Cardiac muscle cell (in vitro differentiated cells and primary cell): ENCODE results near the gene MDFIC. TPM values are rescaled to one million over a fixed set of nuclear protein-coding genes. Genes with fewer than 3 reads are reported as not detected.

Experiments used
- DNase-seq, 2 donors: peaks; one replicate each; pipeline versions ENCODE4 v3.0.0 to v3.0.0-alpha.2; 2010 to 2017; ENCODE audit warnings: low read depth in 1 of 2, low spot score in 1 of 2
- H3K27ac ChIP-seq: fragments of 200-600 bp; sonication (generic); 2 replicates; pipeline ENCODE4 v1.5.1; 2016
- H3K27me3 ChIP-seq: fragments of 200-600 bp; sonication (generic); 2 replicates; pipeline ENCODE4 v1.6.0; 2016; ENCODE audit warnings: control low read depth
- H3K36me3 ChIP-seq: fragments of 200-600 bp; sonication (generic); 2 replicates; pipeline ENCODE4 v1.5.1; 2016; ENCODE audit warnings: control low read depth
- H3K4me1 ChIP-seq: fragments of 200-600 bp; sonication (generic); 2 replicates; pipeline ENCODE4 v1.8.1; 2017; ENCODE audit warnings: low read depth, mild to moderate bottlenecking, mixed run types
- H3K4me3 ChIP-seq: fragments of 200-600 bp; sonication (generic); 2 replicates; pipeline ENCODE4 v1.5.1; 2016; ENCODE audit warnings: mild to moderate bottlenecking
- H3K9me3 ChIP-seq: fragments of 200-600 bp; sonication (generic); 2 replicates; pipeline ENCODE4 v1.5.1; 2017; ENCODE audit warnings: low read depth, mild to moderate bottlenecking, control low read depth
- polyA plus RNA-seq: library from polyadenylated mRNA; unstranded; fragments of >200 nt; fragmentation: Nextera tagmentation; extraction: Ambion mirVana; gene quantifications from 2 replicates; pipeline ENCODE4 v1.2.1, GENCODE V29; 2016
- total RNA-seq: library from RNA; depleted of rRNA; stranded (reverse); fragments of >200 nt; gene quantifications from 2 replicates; pipeline ENCODE4 v1.2.3, GENCODE V29; 2016
- TF ChIP-seq, protein P1 (sequence below): IDR thresholded peaks from 2 replicates; pipeline ENCODE4 v1.5.1; 2012; ENCODE audit warnings: low read depth, mild to moderate bottlenecking, low read length

The MDFIC gene
- total and polyA plus RNA-seq, 2 experiments from 2014 or later = 7.1 to 11.7 TPM

DNA sequence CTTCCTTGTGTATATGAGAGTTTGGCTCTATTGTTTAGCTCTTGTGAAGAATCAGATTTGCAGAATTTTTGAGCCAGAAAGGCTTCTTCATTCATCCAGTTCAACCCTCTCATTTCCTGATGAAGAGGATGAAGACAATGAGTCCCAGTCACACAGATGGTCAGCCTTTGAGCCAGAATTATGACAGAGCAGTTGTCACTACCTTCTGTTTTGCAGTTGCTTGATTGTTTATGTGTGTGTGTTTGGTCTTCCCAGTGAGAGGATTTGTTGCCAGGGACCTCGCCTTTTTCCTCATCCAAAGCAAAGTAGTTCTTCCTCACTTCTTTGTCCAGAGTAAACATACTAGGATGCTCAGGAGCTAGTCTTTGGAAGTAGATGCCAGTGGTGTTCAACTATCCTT lies 15.6 kb downstream of the MDFIC start:
- TF ChIP-seq, protein P1, sequence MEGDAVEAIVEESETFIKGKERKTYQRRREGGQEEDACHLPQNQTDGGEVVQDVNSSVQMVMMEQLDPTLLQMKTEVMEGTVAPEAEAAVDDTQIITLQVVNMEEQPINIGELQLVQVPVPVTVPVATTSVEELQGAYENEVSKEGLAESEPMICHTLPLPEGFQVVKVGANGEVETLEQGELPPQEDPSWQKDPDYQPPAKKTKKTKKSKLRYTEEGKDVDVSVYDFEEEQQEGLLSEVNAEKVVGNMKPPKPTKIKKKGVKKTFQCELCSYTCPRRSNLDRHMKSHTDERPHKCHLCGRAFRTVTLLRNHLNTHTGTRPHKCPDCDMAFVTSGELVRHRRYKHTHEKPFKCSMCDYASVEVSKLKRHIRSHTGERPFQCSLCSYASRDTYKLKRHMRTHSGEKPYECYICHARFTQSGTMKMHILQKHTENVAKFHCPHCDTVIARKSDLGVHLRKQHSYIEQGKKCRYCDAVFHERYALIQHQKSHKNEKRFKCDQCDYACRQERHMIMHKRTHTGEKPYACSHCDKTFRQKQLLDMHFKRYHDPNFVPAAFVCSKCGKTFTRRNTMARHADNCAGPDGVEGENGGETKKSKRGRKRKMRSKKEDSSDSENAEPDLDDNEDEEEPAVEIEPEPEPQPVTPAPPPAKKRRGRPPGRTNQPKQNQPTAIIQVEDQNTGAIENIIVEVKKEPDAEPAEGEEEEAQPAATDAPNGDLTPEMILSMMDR = no peak
- Histone ChIP-seq H3K4me3 (no peak overlapping the region), H3K4me1 (peaks cover 3% of the 10 kb centered on the region), H3K9me3 (no peaks in the 10 kb centered on the region), H3K27ac (no peak overlapping the region), H3K36me3 (no peaks in the 10 kb centered on the region), H3K27me3 (no peaks in the 10 kb centered on the region)
- no peak for DNase-seq

DNA sequence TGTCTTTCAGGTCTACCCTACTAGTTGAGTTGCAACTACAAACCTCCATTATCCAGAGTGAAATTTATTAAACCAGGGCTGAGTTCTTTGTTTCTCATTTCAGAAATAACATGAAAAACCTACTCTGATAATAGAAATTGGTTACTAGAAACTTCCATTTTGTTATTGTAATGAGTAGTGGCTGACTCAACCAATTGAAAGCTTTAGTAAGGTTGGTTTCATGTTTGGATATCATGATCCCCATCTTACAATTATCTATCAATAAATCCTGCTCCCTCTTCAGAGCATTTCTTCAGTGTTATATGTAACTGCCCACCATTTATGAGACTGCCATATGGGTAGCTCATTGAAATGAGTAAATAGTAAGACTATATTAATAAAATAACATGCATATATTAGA lies 16.9 kb downstream of the MDFIC start:
- TF ChIP-seq, protein P1 = no peak
- H3K4me3 ChIP-seq = no peak overlapping the region
- H3K27me3 ChIP-seq = no peaks in the 10 kb centered on the region
- H3K4me1 ChIP-seq = peaks cover 3% of the 10 kb centered on the region
- H3K9me3 ChIP-seq = no peaks in the 10 kb centered on the region
- H3K36me3 ChIP-seq = no peaks in the 10 kb centered on the region
- no peak for DNase-seq
- no peak overlapping the region for H3K27ac ChIP-seq

DNA sequence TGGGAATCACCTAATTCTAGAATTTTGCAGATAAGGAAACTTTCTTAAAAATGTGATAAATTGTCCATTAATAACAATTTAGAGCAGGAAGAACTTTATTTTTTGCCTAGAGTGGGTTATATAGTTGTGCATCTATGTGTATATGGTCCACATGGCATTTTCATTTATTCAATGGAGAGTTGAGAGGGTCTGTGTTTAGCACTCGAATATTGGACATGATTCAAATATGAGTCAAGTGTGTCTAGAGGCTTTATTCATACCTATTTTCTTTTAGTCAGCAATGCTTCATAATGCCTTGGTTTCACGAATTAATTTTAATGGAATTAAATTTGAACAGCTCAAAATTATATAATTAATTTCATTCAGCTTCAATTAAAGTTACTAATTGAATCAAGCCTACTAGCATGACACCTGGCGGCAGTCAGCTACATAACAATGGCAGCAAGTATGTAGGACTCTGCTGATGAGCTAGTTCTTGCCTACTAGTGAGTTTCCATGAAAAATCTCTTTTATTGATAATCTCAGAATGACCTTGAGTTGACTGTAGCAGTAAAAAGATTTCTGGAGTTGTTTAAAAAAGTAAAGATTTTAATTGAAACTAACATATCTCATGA lies 17.7 kb downstream of the MDFIC start:
- no peak for DNase-seq
- Histone ChIP-seq H3K27ac (no peak overlapping the region), H3K36me3 (no peaks in the 10 kb centered on the region), H3K27me3 (no peaks in the 10 kb centered on the region), H3K4me1 (peaks cover 3% of the 10 kb centered on the region), H3K4me3 (no peak overlapping the region), H3K9me3 (no peaks in the 10 kb centered on the region)
- TF ChIP-seq, protein P1 = no peak

DNA sequence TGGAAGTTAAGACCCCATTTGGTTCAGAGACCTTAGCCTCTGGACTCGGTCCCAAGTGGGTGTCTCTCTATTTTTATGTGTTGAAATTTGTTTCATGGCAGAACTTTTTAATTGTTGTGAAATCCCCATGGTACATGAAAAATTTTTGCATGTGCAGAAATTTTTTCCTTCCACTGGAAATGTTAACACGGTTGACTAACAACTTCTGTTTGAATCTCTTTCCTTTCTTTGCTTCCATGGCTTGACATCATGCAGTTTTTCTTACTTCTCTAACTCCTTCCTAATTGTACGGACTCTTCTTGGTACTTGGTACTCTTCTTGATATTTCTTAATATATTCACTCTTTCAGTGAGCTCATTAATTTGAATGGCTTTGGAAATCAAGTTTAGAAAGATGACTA lies 18.3 kb downstream of the MDFIC start:
- TF ChIP-seq, protein P1 = no peak
- no peaks in the 10 kb centered on the region for H3K27me3 ChIP-seq
- H3K4me1 ChIP-seq = no peaks in the 10 kb centered on the region
- DNase-seq = no peak
- H3K36me3 ChIP-seq = no peaks in the 10 kb centered on the region
- no peak overlapping the region for H3K4me3 ChIP-seq
- H3K9me3 ChIP-seq = no peaks in the 10 kb centered on the region
- no peak overlapping the region for H3K27ac ChIP-seq

DNA sequence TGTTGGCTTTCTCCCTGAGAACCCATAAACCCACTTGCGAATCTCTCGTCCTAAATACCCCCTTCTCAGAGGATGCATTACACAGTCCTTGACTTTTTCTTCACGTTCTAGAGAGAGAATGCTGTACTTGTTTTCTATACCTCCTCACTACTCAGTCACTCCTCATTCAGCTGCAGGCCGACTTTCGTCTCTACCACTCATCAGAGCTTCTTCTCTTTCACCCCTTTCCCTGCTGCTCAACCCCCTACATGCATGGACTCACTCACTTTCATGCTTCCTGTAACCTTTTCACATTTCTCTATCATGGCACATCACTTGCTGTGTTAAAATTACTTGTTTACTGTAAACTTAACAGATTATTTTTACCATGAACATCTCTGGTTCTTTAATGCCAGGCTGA lies 19.8 kb downstream of the MDFIC start:
- TF ChIP-seq, protein P1 = no peak
- DNase-seq = no peak
- H3K4me3 ChIP-seq = no peak overlapping the region
- no peaks in the 10 kb centered on the region for H3K4me1 ChIP-seq
- H3K27me3 ChIP-seq = no peaks in the 10 kb centered on the region
- H3K9me3 ChIP-seq = no peaks in the 10 kb centered on the region
- H3K27ac ChIP-seq = no peak overlapping the region
- no peaks in the 10 kb centered on the region for H3K36me3 ChIP-seq
